SK-N-SH (cell line): ENCODE data around the gene PACSIN2.

Experiments
- CTCF ChIP-seq: fragments of 200-600 bp; sonication (generic); IDR thresholded peaks from 2 replicates; pipeline ENCODE4 v1.6.1; 2017; ENCODE audit warnings: antibody characterized with exemption, mild to moderate bottlenecking, moderate library complexity
- EP300 ChIP-seq, 2 experiments: IDR thresholded peaks; 2 replicates each; pipeline versions ENCODE4 v1.4.0 to v1.6.1; 2012; ENCODE audit warnings: borderline replicate concordance in 1 of 2, low read depth in 1 of 2, low read length in 1 of 2
- EZH2phosphoT487 ChIP-seq: fragments of 200-600 bp; sonication (generic); IDR thresholded peaks from 2 replicates; pipeline ENCODE4 v1.6.1; 2017; ENCODE audit warnings: low read depth, mixed run types, mild to moderate bottlenecking, antibody characterized with exemption, moderate library complexity, borderline replicate concordance
- MAX ChIP-seq: IDR thresholded peaks from 2 replicates; pipeline ENCODE4 v1.4.0; 2012; ENCODE audit warnings: low read depth
- MXI1 ChIP-seq: IDR thresholded peaks from 2 replicates; pipeline ENCODE4 v1.6.1; 2012; ENCODE audit warnings: mild to moderate bottlenecking, low read depth, low read length, improper control_type of control experiment
- NFIC ChIP-seq: IDR thresholded peaks from 2 replicates; pipeline ENCODE4 v1.4.0; 2012; ENCODE audit warnings: borderline replicate concordance
- NRF1 ChIP-seq: IDR thresholded peaks from 2 replicates; pipeline ENCODE4 v1.6.1; 2012; ENCODE audit warnings: low read depth, mild to moderate bottlenecking, low read length
- PBX3 ChIP-seq: IDR thresholded peaks from 2 replicates; pipeline ENCODE4; 2012
- POLR2AphosphoS5 ChIP-seq: IDR thresholded peaks from 2 replicates; pipeline ENCODE4 v1.6.1; 2012; ENCODE audit warnings: low read depth, low read length
- RAD21 ChIP-seq: IDR thresholded peaks from 2 replicates; pipeline ENCODE4 v1.6.1; 2012; ENCODE audit warnings: mild to moderate bottlenecking, low read length
- RFX5 ChIP-seq: IDR thresholded peaks from 2 replicates; pipeline ENCODE4 v1.6.1; 2012; ENCODE audit warnings: mild to moderate bottlenecking, improper control_type of control experiment, low read length
- SMC3 ChIP-seq: IDR thresholded peaks from 2 replicates; pipeline ENCODE4 v1.6.1; 2012; ENCODE audit warnings: low read depth, low read length, improper control_type of control experiment
- TCF12 ChIP-seq: IDR thresholded peaks from 2 replicates; pipeline ENCODE4 v1.4.0; 2012
- USF2 ChIP-seq: fragments of 150-350 bp; IDR thresholded peaks from 2 replicates; pipeline ENCODE4 v1.6.1; 2017; ENCODE audit warnings: antibody characterized with exemption, low read length, low read depth, borderline replicate concordance

- TF ChIP-seq RFX5 = no peak
- no peak for TF ChIP-seq CTCF
- no peak for TF ChIP-seq EP300 (IDR thresholded peaks at IDR 0.05; ENCODE audit: borderline replicate concordance in 1 of 2, low read depth in 1 of 2, low read length in 1 of 2)
- no peak for TF ChIP-seq POLR2AphosphoS5
- TF ChIP-seq NFIC = no peak
- TF ChIP-seq SMC3 = no peak
- TF ChIP-seq NRF1 = no peak
- no peak for TF ChIP-seq MAX
- TF ChIP-seq TCF12 = no peak
- TF ChIP-seq EZH2phosphoT487 = no peak
- TF ChIP-seq MXI1 = no peak
- no peak for TF ChIP-seq USF2
- TF ChIP-seq PBX3 = no peak
- TF ChIP-seq RAD21 = no peak
These were observed 82.8 kb downstream of the PACSIN2 start for GRCh38 chr22:42932197-42932519.
